ENCODE measurements around the gene SNX5. TPM values are rescaled to one million over a fixed set of nuclear protein-coding genes. Genes with fewer than 3 reads are reported as not detected.

The SNX5 gene
- total RNA-seq, 1 experiment from 2014 or later: 43.0 TPM

DNA sequence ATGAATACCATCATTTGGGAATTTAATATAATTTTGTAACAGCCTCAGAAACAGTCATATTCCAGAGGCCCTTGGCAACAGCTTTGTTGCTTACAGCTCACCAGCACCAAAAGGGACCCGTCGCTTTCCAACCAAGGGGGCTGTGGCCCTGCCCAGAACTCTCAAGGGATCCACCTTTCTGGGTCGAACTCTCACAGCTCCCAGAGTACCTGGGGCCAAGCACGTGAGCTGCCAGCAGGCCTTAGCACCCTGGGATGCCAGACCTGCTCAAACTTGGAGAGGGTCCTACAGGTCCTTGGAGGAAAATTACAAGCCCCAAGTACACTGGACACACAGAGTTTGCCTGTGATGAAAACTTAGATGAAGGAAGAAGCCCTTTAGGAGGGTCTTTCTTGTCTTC lies 66.6 kb downstream of the SNX5 start:
- intact Hi-C loops (cut with micrococcal nuclease; ENCODE audit: unreplicated experiment): loop anchor here (10.0 kb wide), 1 partner anchor 247 kb away; no protein-coding TSS in a partner anchor
- no peaks in the 10 kb centered on the region for H3K36me3 Mint-ChIP-seq (ENCODE audit: insufficient read depth, unreplicated experiment)
- no peak overlapping the region for H3K27ac Mint-ChIP-seq (ENCODE audit: unreplicated experiment)
- TF ChIP-seq, protein P1, sequence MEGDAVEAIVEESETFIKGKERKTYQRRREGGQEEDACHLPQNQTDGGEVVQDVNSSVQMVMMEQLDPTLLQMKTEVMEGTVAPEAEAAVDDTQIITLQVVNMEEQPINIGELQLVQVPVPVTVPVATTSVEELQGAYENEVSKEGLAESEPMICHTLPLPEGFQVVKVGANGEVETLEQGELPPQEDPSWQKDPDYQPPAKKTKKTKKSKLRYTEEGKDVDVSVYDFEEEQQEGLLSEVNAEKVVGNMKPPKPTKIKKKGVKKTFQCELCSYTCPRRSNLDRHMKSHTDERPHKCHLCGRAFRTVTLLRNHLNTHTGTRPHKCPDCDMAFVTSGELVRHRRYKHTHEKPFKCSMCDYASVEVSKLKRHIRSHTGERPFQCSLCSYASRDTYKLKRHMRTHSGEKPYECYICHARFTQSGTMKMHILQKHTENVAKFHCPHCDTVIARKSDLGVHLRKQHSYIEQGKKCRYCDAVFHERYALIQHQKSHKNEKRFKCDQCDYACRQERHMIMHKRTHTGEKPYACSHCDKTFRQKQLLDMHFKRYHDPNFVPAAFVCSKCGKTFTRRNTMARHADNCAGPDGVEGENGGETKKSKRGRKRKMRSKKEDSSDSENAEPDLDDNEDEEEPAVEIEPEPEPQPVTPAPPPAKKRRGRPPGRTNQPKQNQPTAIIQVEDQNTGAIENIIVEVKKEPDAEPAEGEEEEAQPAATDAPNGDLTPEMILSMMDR (IDR thresholded peaks at IDR 0.05; ENCODE audit: unreplicated experiment): no peak
- no peak overlapping the region for H3K4me3 Mint-ChIP-seq (ENCODE audit: low read depth, unreplicated experiment)
- CTCF ChIA-PET: no interaction called here
- no peaks in the 10 kb centered on the region for H3K9me3 Mint-ChIP-seq (ENCODE audit: low read depth, unreplicated experiment)
- DNase-seq: no peak
- H3K4me1 Mint-ChIP-seq (ENCODE audit: low read depth, unreplicated experiment): no peaks in the 10 kb centered on the region
- BruUV-seq (replicated peaks): no TSS peak
- no peaks in the 10 kb centered on the region for H3K27me3 Mint-ChIP-seq (ENCODE audit: unreplicated experiment)

DNA sequence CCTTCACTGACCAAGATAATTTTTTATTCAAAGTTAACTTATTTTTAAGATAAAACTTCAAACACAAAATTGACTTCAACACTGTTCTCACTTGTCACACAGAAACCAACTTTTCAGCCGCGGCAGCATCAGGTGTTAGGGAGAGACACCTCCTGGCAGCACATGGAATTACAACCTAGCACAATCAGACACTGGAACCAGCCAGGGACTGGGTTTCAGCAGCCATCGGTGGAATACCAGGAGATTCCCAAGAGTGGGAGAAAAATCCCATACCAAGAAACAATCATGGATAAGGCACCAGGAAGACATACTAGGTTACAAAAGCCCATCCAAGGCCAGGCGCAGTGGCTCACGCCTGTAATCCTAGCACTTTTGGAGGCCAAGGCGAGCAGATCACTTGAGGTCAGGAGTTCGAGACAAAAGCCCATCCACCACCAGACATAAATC lies 70.0 kb downstream of the SNX5 start:
- H3K4me1 Mint-ChIP-seq (ENCODE audit: low read depth, unreplicated experiment): no peaks in the 10 kb centered on the region
- BruUV-seq (replicated peaks): no TSS peak
- DNase-seq: peak; percentile 41

DNA sequence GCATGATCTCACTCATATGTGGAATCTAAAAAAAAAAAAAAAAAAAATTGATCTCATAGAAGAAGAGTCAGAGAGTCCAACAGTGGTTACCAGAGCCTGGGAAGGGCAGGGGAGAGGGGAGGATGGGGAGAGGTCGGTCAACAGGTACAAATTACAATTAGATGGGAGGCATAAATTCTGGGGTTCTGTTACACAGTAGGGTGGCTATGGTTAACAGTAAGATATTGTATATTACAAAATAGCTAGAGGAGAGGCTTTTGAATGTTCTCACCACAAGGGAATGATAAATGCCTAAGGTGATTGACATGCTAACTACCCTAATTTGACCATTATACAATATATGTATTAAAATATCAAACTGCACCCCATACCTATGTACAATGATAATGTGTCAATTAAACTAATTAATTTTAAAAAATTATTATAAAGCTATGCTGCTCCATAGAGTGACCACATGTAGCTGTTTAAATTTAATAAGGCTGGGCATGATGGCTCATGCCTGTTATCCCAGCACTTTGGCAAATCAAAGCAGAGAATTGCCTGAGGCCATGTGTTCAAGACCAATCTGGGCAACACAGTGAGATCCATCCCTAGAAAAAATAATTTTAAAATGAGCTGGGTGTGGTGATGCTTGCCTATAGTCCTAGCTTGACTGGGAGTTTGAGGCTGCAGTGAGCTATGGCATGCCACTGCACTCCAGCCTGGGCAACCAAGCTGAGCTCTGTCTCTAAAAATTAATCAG lies 70.9 kb downstream of the SNX5 start:
- Mint-ChIP-seq H3K9me3 (ENCODE audit: low read depth, unreplicated experiment) (no peaks in the 10 kb centered on the region), H3K27me3 (ENCODE audit: unreplicated experiment) (no peaks in the 10 kb centered on the region), H3K4me1 (ENCODE audit: low read depth, unreplicated experiment) (no peaks in the 10 kb centered on the region), H3K36me3 (ENCODE audit: insufficient read depth, unreplicated experiment) (no peaks in the 10 kb centered on the region), H3K4me3 (ENCODE audit: low read depth, unreplicated experiment) (no peak overlapping the region), H3K27ac (ENCODE audit: unreplicated experiment) (no peak overlapping the region)
- CTCF ChIA-PET: interaction anchor here (0.7 kb wide), 1 partner anchor 215 kb away, joined by 4 read pairs; the partner anchor contains the start of gene RRBP1
- TF ChIP-seq, protein P1 (IDR thresholded peaks at IDR 0.05; ENCODE audit: unreplicated experiment): no peak
- no peak for DNase-seq
- intact Hi-C loops (cut with micrococcal nuclease; ENCODE audit: unreplicated experiment): loop anchor here (10.0 kb wide), 1 partner anchor 213 kb away; the partner anchor contains the start of gene RRBP1
- no TSS peak for BruUV-seq (replicated peaks)

More for the DNA sequence above, 70.0 kb downstream of the SNX5 start:
- Mint-ChIP-seq H3K4me3 (ENCODE audit: low read depth, unreplicated experiment) (no peak overlapping the region), H3K36me3 (ENCODE audit: insufficient read depth, unreplicated experiment) (no peaks in the 10 kb centered on the region), H3K27ac (ENCODE audit: unreplicated experiment) (no peak overlapping the region), H3K27me3 (ENCODE audit: unreplicated experiment) (no peaks in the 10 kb centered on the region), H3K9me3 (ENCODE audit: low read depth, unreplicated experiment) (no peaks in the 10 kb centered on the region)
- TF ChIP-seq, protein P1 (IDR thresholded peaks at IDR 0.05; ENCODE audit: unreplicated experiment): no peak
- intact Hi-C loops (cut with micrococcal nuclease; ENCODE audit: unreplicated experiment): loop anchor here (10.0 kb wide), 1 partner anchor 214 kb away; the partner anchor contains the start of gene RRBP1
- CTCF ChIA-PET: no interaction called here

DNA sequence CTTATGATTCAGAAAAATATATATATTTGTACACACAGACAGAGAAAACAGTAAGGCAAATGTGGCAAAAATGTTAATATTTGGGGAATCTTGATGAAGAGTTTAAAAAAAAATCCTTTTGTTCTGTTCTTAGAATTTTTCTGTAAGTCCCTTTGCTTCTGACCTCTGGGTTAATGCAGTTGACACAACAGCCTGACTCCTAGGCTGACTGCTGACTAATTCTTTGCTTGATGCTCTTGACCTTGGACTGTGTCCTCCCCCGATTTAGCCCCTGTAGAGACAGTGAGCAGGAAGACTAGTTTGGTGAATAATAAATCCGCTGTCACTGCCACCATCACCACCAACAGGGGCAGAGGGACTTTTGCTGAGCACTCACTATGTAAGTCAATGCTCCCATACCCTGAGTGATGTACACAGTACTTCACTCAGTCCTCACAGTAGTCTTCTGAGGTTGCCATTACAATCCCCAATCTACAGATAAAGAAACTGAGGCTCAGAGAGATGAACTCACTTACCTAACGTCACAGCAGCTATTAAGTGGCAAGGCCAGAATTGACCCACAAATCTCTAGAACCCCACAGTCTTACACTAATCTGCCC lies 71.7 kb downstream of the SNX5 start:
- CTCF ChIA-PET: no interaction called here
- Mint-ChIP-seq H3K27me3 (ENCODE audit: unreplicated experiment) (no peaks in the 10 kb centered on the region), H3K9me3 (ENCODE audit: low read depth, unreplicated experiment) (no peaks in the 10 kb centered on the region), H3K4me1 (ENCODE audit: low read depth, unreplicated experiment) (no peaks in the 10 kb centered on the region), H3K4me3 (ENCODE audit: low read depth, unreplicated experiment) (no peak overlapping the region), H3K36me3 (ENCODE audit: insufficient read depth, unreplicated experiment) (no peaks in the 10 kb centered on the region), H3K27ac (ENCODE audit: unreplicated experiment) (no peak overlapping the region)
- DNase-seq: no peak
- BruUV-seq (replicated peaks): no TSS peak
- TF ChIP-seq, protein P1 (IDR thresholded peaks at IDR 0.05; ENCODE audit: unreplicated experiment): no peak
- intact Hi-C loops (cut with micrococcal nuclease; ENCODE audit: unreplicated experiment): loop anchor here (10.0 kb wide), 1 partner anchor 212 kb away; the partner anchor contains the start of gene RRBP1
